Lower leg skin (tissue), 3 donors: ENCODE results near the gene OR6V1.

Experiments
- CTCF ChIP-seq, 3 donors: fragments of 450-650 bp; IDR thresholded peaks; one replicate each; pipeline ENCODE4 v1.5.1; 2016; ENCODE audit warnings: antibody characterized with exemption in 3 of 3, mild to moderate bottlenecking in 3 of 3, moderate library complexity in 2 of 3
- POLR2A ChIP-seq, 2 donors: fragments of 450-650 bp; IDR thresholded peaks; one replicate each; pipeline ENCODE4 v1.6.1; 2016 to 2017; ENCODE audit warnings: antibody characterized with exemption in 2 of 2, mild to moderate bottlenecking in 1 of 2, moderate library complexity in 1 of 2

DNA sequence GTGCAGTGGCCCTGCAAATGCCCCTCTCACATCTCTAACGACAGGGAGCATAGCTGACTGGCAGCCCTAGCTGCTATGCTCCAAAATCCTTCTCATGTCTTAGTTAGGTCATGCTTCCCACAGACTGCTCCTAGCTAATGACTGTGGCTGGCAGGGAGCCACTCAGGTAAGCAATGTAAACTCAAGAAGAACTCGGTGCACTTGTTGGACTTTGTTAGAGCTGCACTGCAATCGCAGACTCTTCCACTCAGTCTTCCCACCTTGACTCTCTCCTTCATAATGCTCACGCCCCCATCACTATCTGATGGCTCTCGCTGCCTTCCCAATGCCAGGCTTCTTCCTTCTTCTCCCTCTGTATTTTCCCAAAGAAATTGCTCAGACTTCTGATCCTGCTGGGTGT lies 49.2 kb upstream of the OR6V1 start:
- TF ChIP-seq CTCF (IDR thresholded peaks at IDR 0.05) (no peak), POLR2A (IDR thresholded peaks at IDR 0.05) (no peak)
